ENCODE results near the gene STK17B. TPM values are rescaled to one million over a fixed set of nuclear protein-coding genes. Genes with fewer than 3 reads are reported as not detected.

Gene STK17B
- polyA plus RNA-seq, 5 donors, result 9.9 to 15.9 (median 13.6) TPM

DNA sequence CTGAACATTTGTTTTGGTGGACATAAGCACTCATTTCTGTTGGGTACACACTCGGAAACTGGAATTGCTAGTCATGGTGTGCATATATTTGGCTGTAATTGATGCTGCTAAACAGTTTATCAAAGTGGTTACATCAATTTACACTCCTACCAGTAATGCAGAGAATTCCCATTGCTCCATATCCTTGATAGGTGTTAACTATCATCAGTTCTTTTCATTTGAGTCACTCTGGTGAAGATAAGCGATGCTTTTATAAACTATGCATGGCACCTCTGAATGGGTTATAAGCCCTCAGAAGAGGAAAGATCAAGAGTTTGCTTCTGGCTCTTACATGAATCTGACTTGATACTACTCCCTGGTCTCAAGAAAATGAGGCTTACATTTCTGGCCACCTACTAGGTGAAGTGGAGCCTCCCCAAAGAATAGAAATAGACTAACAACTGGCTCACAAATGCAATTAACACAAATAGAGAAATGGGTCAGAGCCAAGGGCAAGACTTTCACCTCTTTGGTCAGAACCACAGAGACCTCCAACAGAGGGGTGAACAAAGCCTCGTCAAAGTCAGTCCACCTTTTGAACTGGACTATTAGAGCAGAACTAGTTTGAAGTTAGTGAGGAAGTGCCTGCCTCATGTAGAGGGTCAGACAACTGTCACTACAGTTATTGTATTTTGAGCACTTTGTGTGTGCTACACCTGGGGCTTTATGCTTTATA lies 15.0 kb upstream of the STK17B start:
- DNase-seq, result no peak

DNA sequence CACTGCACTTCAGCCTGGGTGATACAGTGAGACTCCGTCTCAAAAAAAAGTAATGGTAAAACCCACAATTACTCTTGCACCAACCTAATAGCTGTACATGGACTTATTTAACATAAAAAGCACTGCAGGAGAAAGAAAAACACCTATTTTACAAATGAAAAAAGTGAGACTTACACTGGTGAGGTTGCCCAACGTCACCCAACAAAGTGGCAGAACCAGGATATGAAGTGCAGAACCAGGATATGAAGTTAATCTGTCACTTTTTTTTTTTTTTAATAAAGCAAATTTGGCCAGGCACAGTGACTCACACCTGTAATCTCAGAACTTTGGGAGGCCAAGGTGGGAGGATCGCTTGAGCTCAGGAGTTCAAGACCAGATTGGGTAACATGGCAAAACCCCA lies 13.5 kb upstream of the STK17B start:
- no peak for DNase-seq

DNA sequence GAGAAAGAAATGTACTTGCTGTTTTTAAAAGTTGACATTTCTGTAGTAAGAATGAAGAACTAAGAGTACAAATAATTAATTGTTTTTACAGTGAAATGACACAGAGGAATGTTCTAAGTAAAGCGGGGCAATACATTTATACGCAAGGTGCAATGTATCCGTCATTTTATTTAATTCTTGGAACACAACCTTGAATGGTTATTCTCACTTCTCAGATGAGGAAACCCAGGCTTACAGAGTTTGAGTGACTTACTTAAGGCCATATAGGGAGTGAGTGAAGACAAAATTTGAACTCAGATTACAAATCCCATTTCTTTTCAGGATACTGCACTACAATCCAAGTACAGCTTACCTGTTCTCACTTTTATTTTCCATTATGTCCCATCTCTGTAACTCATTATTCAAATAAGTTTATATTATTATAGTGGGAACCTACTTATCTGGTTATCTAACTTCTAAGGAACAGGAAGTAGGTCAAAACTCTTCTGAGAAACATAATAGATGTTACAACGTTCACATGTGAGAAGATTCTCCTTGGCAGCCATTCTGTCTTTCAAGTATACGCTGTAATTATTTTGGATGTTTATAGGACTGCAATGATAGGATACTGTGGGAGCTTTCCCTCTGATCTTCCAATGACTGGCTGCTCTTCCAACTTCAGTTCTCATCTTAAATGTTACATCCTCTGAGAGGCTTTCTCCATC lies 12.3 kb upstream of the STK17B start:
- DNase-seq, result no peak

DNA sequence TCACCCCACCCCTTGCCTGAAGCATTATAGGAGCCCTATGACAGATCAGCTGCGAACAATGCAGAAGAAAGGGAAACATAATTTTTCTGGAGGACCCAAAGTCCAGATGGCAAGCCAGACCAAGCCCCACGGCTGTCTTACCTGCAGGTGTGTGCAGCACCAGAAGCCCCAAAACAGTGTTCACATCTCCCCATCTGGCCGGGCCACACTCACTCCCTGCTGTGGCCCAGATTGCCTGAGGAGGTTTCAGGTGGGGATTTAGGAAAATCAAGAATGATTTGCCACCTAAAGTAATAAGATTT lies 11.7 kb upstream of the STK17B start:
- no peak for DNase-seq

DNA sequence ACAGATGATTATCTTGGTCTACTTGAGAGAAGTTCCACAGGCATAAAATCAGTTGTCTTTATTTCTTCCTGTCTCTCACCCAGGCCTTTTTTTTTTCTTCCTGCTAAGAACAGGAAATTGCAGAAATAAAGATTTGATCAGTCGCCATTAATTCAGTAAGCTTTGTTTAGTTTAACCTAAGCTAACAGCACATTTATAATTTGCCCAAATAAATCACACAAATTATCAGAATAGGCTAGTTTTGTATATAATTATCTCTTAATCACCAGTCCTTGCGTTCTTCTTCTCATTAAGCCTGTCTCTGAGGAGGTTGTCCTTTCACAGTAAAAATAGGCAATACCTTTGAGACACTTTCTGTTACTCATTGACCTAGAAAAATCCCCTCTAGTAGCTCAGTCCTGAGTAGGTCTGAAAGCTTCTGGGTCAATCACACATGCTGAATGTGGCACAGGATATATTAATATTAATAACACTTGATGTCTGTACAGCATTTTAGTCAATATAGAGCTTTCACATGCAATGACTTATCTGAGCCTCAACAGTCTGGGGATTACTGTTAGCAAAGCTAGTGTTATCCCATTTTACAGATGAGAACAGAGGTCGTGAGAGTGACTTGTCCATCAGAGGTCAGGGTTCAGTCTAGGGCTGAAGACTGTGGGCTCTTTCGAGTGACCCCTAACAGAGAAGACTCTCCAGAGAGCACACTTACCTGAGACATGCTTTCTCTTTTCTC lies 11.2 kb upstream of the STK17B start:
- no peak for DNase-seq

DNA sequence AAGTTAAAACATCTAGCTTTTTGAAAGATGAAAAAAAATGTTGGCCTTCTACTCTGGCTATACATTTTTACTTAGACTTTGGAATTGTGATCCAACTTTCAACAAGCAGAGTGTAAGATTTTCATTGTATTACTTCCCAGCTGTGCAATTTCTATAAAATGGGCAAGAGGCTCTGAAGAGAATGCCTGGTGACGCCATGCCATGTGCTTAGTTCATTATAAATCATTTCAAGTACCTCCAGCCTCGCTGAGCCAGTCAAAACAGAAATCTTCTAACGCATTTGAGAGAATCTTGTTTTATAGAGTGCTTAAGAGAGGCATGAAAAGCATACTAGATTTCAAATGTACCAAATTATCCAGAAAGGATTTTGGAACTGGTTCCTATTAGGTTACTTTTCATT lies 10.1 kb upstream of the STK17B start:
- DNase-seq, result no peak

DNA sequence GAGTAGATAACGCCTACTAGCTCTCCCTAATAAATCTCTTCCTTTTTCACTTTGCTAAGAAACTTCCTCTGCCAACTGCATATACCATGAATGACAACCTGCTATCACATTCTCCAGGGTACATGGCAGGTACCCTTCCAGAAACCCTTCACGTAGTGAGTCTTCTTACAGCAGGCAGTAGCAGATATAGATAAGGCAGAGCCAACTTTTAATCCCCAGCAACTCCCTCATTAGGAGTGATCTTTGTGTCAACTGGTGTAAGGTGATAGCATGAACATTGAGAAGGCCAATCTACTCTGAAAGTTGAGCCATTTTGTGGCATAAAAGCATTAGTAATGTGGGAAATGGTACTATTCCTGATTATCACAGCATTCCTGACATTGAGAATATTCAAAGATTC lies 5.7 kb upstream of the STK17B start:
- no peak for DNase-seq

DNA sequence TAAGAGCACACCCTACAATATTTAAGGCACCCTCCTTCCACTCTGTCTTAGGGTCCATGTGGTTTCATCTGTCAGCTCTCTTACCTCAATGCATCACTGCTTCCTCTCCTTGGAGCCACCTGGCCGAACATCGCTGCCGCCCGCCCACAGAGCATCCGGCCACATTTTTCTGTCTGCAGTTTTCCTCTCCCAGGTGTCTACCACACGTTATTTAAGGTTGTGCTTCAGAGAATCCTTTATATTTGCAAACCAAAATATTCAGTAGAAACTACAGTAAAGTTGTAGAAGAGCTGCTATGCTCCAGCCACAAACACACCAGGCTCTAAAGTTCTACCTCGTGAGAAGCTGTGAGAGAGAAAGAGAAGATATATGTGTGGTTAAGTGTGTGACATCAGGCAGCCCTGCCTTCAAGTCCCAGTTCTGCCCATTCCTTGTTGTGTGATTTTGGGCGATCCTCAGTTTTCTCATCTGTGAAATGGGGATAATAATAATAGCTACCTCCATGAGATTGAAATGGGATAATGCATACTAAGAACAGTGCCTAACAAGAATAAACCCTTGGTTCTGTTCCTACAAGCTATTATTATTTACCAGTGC lies 4.9 kb upstream of the STK17B start:
- DNase-seq, result no peak

DNA sequence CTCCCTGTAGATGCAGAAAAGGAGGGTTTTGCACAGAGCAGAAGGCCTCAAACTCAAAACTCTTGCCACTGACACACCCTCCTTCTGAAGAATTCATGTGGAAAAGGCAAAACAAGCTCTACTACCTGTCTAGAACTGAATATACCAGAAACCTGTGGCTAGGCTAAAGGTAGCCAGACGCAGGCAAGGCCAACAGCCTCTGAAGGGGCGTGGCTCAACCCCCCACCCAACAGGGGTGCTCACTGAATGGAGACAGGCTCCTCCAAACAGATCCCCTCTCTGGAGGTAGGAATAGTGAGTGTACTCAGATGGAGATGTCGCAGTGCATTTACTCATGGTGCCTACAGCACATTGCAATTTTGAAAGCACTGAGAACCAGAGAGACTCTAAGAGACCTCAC lies 3.0 kb upstream of the STK17B start:
- no peak for DNase-seq

DNA sequence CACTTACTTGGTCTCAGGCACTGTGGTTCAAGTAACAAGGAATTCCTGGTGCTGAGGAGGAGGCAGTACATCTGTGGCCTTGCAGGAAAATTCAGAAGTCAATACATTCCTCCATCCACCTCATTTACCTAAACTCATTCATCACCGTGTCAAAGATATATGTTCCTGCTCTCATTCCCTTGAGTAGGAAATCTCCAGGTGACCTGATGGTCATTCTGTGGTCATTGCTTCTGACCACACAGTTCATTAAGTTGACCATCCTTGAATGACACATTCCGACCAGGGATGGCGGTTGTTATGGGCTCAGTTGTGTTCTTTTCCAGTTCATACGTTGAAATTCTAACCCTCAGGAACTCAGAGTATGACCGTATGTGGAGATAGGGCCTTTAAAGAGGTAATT lies 2.1 kb upstream of the STK17B start:
- no peak for DNase-seq

DNA sequence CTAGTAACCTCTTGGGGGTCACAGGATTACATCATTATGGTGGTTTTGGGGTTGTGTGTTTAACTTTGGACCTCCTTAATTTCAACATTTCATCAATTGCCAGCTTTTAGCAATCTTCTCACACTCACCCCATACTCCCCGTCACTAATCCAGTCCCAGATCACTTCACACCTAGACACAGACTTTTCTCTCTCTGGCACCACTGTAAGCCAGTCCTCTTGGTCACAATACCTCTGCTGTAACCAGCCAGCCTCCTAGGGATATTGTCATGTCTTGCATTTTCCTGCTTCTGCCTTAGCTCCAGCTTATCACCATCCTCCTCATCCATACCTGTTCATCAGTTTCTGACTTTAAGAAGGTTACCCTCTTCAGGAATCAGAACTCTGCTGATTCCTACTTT lies 1.6 kb upstream of the STK17B start:
- DNase-seq, result no peak

DNA sequence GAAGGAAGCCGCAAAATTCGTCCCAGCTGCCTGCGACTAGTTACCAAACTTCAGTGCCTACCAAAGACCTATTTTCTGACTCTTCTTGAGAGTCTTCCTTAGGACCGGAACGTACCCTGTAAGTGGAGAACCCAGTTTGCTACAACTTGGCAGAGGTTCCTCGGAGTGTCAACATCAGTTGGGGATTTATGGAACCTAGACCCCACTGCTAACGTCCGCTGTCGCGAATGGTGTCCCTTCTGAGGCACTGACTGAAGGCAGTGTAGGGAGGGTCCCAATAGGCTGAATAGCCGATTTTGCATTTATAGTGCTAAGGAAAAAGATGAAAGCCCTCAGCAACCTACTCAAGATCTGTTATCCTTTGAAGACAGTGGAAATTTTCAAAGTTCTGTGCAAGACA lies 568 bp upstream of the STK17B start:
- peak in 1 of 2 donors; percentile 35 for DNase-seq

DNA sequence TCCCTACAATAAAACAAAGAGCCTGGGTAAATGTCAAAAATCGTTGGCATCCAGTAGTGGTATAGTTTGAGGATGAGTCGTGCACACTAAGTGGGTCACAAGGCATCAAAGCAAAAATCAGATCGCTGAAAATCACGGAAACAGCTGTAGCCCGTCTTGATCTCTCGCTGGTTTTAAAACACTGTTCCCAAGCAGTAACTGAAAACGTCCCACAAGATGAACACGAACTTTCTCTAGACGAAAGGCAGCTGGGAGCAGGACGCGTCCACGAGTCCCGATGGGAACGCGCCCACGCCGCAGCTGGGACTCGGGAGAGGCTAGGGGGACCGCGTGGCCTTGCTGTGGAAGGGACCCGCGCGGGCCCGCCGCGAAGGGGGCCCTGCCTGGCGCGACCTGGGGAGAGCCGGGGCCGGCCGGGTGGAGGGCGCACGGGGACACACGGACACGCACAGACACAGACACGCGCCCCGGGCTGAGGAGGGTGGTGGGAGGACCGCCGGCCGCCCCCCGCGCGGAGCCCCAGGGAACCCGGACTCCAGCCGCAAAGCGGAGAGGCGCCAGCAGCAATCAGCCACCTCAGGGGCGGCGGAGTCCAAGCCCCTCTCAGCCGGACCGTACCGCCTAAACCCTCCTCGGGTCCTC lies 651 bp downstream of the STK17B start:
- DNase-seq, result peak; percentile 64 to 67

DNA sequence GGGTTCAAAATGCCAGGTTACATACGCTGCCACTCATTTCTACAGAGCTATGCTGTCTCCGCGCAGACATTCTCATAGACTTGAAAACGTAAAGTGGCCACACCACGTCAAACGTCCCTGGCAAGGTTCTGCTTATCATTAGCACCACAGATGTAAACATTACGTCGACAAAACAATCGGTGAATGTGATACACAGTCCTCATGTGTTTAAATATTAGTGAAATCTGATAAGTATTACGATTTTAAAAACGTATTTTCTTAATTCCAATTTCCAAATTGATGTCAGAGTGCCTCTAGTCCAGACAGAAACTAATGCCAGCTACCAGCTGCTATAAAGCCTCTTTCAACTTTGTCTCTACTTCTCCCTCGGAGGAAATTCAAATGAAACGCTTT lies 1.2 kb downstream of the STK17B start:
- peak in 1 of 2 donors; percentile 63 for DNase-seq

DNA sequence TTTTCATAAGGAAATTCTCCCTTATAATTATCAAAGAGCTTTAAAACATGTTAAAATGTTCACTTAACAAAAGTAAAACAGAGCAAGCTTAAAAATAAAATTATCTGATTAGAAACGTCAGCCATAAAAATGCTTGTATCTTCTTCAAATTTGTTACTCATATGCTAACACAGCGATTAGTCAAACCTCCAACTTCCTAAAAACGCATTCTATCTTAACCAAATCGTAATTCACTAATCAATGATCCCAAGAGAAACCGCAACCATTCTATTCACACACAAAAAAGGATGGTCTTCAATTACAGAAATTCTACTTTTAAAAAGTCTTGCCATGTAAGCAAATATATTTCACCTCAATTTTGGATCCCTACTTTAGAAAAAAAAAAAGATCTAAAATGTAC lies 1.9 kb downstream of the STK17B start:
- DNase-seq, result no peak

DNA sequence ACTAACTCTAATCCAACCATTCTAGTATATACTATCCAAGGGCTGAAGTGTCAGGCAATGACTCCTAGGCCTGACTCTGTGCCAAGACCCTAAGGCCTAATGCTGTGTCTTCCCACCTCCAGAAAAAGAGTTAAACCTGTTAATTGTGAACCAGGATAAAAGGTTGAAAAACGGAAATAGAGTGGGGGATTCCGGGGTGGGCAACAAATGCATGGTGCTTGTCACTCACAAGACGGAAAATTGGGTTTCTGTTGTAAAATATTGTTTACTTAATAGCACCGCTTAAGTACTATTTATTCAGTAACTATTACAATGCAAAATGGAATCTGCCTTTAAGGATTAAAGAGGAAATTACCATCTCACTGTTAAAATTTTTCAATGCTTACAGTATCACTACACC lies 3.2 kb downstream of the STK17B start:
- DNase-seq, result no peak

DNA sequence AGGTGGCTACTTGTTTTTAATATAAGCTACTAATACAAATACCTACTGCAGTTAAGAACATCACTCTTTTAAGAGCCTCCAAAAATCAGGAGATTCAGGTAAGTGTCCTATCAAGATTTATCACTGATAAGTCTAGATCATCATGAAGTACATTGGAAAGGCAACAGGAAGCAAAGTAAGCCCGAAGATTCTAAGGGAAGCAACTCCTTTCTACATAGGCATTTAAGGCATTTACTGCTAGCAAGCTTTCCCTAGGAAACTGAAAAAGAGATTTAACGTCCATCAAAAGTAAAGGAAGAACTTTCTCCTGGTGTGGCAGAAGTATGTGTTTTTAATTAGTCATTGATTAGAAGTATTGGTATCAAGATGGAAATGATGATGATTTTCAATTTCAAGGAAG lies 3.7 kb downstream of the STK17B start:
- no peak for DNase-seq

DNA sequence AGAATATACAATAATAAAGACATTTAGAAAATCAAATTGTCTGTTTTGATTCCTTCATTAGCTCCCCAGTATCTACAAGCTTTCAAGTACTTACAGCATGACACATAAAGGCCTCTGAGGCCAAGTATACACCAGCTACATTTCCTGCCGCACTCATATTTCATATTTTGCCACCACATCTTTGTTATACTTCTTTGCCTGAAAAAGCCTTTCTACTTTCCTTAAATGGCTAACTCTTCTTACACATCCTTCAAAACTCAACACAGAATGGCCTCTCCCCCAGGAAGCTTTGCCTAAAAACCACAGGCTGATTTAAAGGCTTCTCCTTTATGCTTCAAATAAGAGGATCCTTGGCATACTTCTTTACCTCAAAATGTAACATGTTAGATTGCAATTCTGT lies 4.5 kb downstream of the STK17B start:
- DNase-seq, result no peak

DNA sequence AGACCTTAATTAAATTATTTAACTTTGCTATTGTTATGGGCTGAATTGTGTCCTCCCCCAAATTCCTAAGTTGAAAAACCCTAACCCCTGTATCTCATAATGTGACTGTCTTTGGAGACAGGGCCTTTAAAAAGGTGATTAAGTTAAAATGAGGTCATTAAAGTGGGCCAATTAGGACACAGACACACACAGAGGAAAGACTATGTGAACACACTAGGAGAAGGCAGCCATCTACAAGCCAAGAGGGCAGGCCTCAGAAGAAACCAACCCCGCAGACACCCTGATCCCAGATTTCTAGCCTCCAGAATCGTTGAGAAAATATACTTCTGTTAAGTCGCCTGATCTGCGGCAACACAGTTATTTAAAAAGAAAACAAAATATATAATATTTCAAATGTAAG lies 6.4 kb downstream of the STK17B start:
- DNase-seq, result no peak

DNA sequence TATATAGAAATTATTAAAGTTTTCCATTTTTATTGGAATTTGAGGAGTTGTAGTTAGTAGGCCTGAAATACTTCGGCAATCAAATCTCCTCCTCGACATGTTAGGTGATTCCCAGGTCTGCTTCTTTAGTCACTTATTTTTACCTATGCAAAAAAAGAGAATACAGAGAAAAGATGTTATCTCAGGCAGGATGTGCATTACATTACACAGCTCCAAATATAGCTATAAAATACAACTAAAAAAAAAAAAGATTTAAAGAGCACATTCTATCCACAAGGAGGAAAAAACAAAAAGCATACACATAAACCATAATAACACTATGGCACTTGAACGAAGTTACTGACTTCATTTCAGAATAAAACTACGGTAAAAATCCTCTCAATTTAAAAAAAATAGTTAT lies 8.1 kb downstream of the STK17B start:
- DNase-seq, result no peak

DNA sequence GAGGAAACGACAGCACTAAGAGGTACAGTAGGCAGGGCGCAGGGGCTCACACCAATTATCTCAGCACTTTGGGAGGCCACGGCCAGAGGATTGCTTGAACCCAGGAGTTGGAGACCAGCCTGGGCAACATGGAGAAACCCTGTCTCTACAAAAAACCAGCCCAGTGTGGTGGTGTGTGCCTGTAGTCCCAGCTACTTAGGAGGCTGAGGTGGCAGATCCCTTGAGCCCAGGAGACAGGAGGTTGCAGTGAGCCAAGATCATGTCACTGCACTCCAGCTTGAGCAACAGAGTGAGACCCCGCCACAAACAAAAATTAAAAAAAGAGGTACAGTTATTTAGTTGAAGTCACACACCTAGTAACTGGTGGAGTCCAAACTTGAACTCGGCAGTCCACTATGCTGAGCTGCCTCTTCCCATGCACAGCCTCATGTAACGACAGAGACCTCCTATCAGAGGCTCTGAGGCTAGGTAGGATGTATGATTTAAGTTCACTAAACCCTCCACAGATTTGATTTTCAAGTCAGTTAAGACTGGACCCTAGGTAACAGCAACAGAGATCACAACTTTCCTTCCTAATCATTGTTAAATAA lies 8.7 kb downstream of the STK17B start:
- DNase-seq, result no peak

DNA sequence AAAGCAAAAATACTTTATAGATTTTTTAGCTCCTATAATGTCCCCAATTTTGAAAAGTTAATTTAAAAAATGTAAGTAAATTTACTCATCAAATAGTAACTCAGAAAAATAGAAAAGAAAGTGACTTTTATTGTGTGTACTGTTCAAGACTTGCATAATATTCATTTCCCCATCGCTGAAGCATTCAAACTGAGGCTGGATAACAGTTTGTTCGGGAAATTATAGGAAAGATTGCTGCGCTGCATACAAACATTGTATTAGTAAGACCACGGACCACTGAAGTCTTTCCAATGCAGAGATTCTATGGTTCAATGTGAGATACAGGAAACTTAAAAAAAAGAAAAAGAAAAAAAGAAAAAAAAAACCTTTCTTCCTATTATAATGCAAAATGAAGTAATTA lies 10.4 kb downstream of the STK17B start:
- DNase-seq, result no peak
